Myocyte (in vitro differentiated cells): ENCODE data around the gene CADPS2. TPM values are rescaled to one million over a fixed set of nuclear protein-coding genes. Genes with fewer than 3 reads are reported as not detected.
"Not testable (repeated sequence)": the region's sequence is repeated elsewhere in the genome, so short reads cannot be mapped to it uniquely, and the experiment has no call there.

Source experiments
- DNase-seq: peaks from one replicate; pipeline ENCODE4 v3.0.0-alpha.2; 2012; ENCODE audit warnings: low read depth
- total RNA-seq: library from RNA; depleted of rRNA; stranded (reverse); fragments of >200 nt; gene quantifications from 2 replicates; pipeline ENCODE4 v1.2.3, GENCODE V29; 2014

Gene CADPS2
- total RNA-seq, 1 donor from 2014 or later = 0.80 TPM

- no peak for DNase-seq
These were observed 209.1 kb downstream of the CADPS2 start for GRCh38 chr7:122677149-122677548.

GRCh38 chr7:122676466-122676865 is 209.8 kb downstream of the CADPS2 start:
- no peak for DNase-seq

- DNase-seq = no peak
These were observed 210.6 kb downstream of the CADPS2 start for GRCh38 chr7:122675621-122676020.

- DNase-seq = no peak
These were observed 211.2 kb downstream of the CADPS2 start for GRCh38 chr7:122675011-122675410.

GRCh38 chr7:122674502-122674901 is 211.8 kb downstream of the CADPS2 start:
- peak; percentile 2 for DNase-seq

- DNase-seq = no peak
These were observed 212.3 kb downstream of the CADPS2 start for GRCh38 chr7:122673951-122674350.

- DNase-seq = no peak
These were observed 213.7 kb downstream of the CADPS2 start for GRCh38 chr7:122672536-122672935.

GRCh38 chr7:122663733-122664132 is 222.5 kb downstream of the CADPS2 start:
- no peak for DNase-seq

- no peak for DNase-seq
These were observed 227.4 kb downstream of the CADPS2 start for GRCh38 chr7:122658856-122659255.

- no peak for DNase-seq
These were observed 232.6 kb downstream of the CADPS2 start for GRCh38 chr7:122653685-122654084.

GRCh38 chr7:122652876-122653275 is 233.4 kb downstream of the CADPS2 start:
- DNase-seq = no peak

GRCh38 chr7:122651451-122651850 is 234.8 kb downstream of the CADPS2 start:
- no peak for DNase-seq

GRCh38 chr7:122643250-122643649 is 243.0 kb downstream of the CADPS2 start:
- DNase-seq = no peak

GRCh38 chr7:122638459-122638858 is 247.8 kb downstream of the CADPS2 start:
- DNase-seq = no peak

GRCh38 chr7:122637784-122638183 is 248.5 kb downstream of the CADPS2 start:
- no peak for DNase-seq

- DNase-seq = not testable (repeated sequence)
These were observed 250.8 kb downstream of the CADPS2 start for GRCh38 chr7:122635481-122635880.

GRCh38 chr7:122633472-122633871 is 252.8 kb downstream of the CADPS2 start:
- DNase-seq = no peak

- no peak for DNase-seq
These were observed 254.0 kb downstream of the CADPS2 start for GRCh38 chr7:122632238-122632637.

- no peak for DNase-seq
These were observed 256.8 kb downstream of the CADPS2 start for GRCh38 chr7:122629412-122629953.

GRCh38 chr7:122628651-122629411 is 257.4 kb downstream of the CADPS2 start:
- DNase-seq = no peak

GRCh38 chr7:122626785-122627184 is 259.5 kb downstream of the CADPS2 start:
- DNase-seq = no peak

- DNase-seq = no peak
These were observed 263.6 kb downstream of the CADPS2 start for GRCh38 chr7:122622682-122623081.

- no peak for DNase-seq
These were observed 266.6 kb downstream of the CADPS2 start for GRCh38 chr7:122619664-122620063.
